Activated CD8-positive, alpha-beta memory T cell treated with anti-CD3 and anti-CD28 coated beads, Interleukin-2, amount 50 U/mL, for 48 hours (primary cell): ENCODE measurements around the gene UTF1.
"Not testable (repeated sequence)": the region's sequence is repeated elsewhere in the genome, so short reads cannot be mapped to it uniquely, and the experiment has no call there.

Experiments used
- DNase-seq: peaks from one replicate; pipeline ENCODE4 v3.0.0-alpha.2; 2020

The UTF1 gene

GRCh38 chr10:133248334-133248715, 18.3 kb downstream of the UTF1 start:
- DNase-seq: no peak

GRCh38 chr10:133249094-133249780, 19.2 kb downstream of the UTF1 start:
- DNase-seq: no peak

- DNase-seq: no peak
Measured at GRCh38 chr10:133249975-133250754, 20.1 kb downstream of the UTF1 start.

GRCh38 chr10:133251388-133252222, 21.6 kb downstream of the UTF1 start:
- no peak for DNase-seq

- DNase-seq: no peak
Measured at GRCh38 chr10:133252223-133252552, 22.2 kb downstream of the UTF1 start.

GRCh38 chr10:133253361-133253955, 23.4 kb downstream of the UTF1 start:
- DNase-seq: no peak

- no peak for DNase-seq
Measured at GRCh38 chr10:133254421-133255120, 24.6 kb downstream of the UTF1 start.

GRCh38 chr10:133255323-133255722, 25.3 kb downstream of the UTF1 start:
- DNase-seq: no peak

GRCh38 chr10:133257489-133258065, 27.6 kb downstream of the UTF1 start:
- peak; percentile 76 for DNase-seq

- DNase-seq: peak; percentile 79
Measured at GRCh38 chr10:133258066-133258817, 28.2 kb downstream of the UTF1 start.

- peak; percentile 94 for DNase-seq
Measured at GRCh38 chr10:133258818-133259601, 29.0 kb downstream of the UTF1 start.

- DNase-seq: no peak
Measured at GRCh38 chr10:133259602-133259989, 29.6 kb downstream of the UTF1 start.

- DNase-seq: peak; percentile 89
Measured at GRCh38 chr10:133260895-133261725, 31.1 kb downstream of the UTF1 start.

GRCh38 chr10:133261726-133262325, 31.8 kb downstream of the UTF1 start:
- DNase-seq: peak; percentile 92

GRCh38 chr10:133262696-133263095, 32.7 kb downstream of the UTF1 start:
- no peak for DNase-seq

- DNase-seq: no peak
Measured at GRCh38 chr10:133263674-133264073, 33.7 kb downstream of the UTF1 start.

- no peak for DNase-seq
Measured at GRCh38 chr10:133264461-133264860, 34.4 kb downstream of the UTF1 start.

- DNase-seq: not testable (repeated sequence)
Measured at GRCh38 chr10:133265052-133265451, 35.0 kb downstream of the UTF1 start.
